IMR-90 (cell line): ENCODE data around the gene MRPL51. TPM values are rescaled to one million over a fixed set of nuclear protein-coding genes. Genes with fewer than 3 reads are reported as not detected.

Experiments used
- ATAC-seq: fragments of 200-7000 bp; cut with Tn5 transposase; 2 replicates; pipeline ENCODE4 v1.9.1; 2020; ENCODE audit warnings: low read depth, mild to moderate bottlenecking, moderate library complexity
- BruUV-seq: library from RNA; stranded (reverse); fragments of 400-500 nt; replicated peaks from 2 replicates; lab custom pipeline; 2021; lab: Mats Ljungman, UMichigan
- CTCF ChIA-PET: fragments of 300-600 bp; formaldehyde crosslinking; extraction: SDS; loops from one replicate; lab custom pipeline; 2021; ENCODE audit warnings: antibody characterized with exemption; lab: Yijun Ruan, JAX
- POLR2A ChIA-PET: fragments of 300-600 bp; sonication (Branson Sonifier 250); formaldehyde crosslinking; loops from one replicate; lab custom pipeline; 2022; ENCODE audit warnings: antibody characterized with exemption; ENCODE audit not compliant: unreplicated experiment; lab: Charles Lee
- DNase-seq: peaks from one replicate; pipeline ENCODE4 v3.0.0; 2013
- H2AFZ ChIP-seq: replicated peaks from 2 replicates; pipeline ENCODE3; 2013; ENCODE audit warnings: low read length, mild to moderate bottlenecking; ENCODE audit not compliant: poor library complexity
- H2AK5ac ChIP-seq: 2 replicates; pipeline ENCODE4 v1.6.1; 2013; ENCODE audit warnings: low read depth, low read length, inconsistent platforms
- H2AK9ac ChIP-seq: replicated peaks from 2 replicates; pipeline ENCODE3; 2013; ENCODE audit warnings: mild to moderate bottlenecking, low read depth, low read length, moderate library complexity; ENCODE audit not compliant: poor library complexity
- H2BK120ac ChIP-seq: 2 replicates; pipeline ENCODE4 v1.6.1; 2013; ENCODE audit warnings: low read depth, low read length, inconsistent platforms
- H2BK15ac ChIP-seq: 3 replicates; pipeline ENCODE4 v1.6.1; 2013; ENCODE audit warnings: low read depth, low read length, inconsistent platforms
- H2BK20ac ChIP-seq: 2 replicates; pipeline ENCODE4 v1.6.1; 2013; ENCODE audit warnings: low read depth, mild to moderate bottlenecking, inconsistent platforms, low read length, moderate library complexity
- H2BK5ac ChIP-seq: 2 replicates; pipeline ENCODE4 v1.6.1; 2013; ENCODE audit warnings: mild to moderate bottlenecking, low read depth, low read length, inconsistent platforms; ENCODE audit not compliant: poor library complexity, severe bottlenecking
- H3K14ac ChIP-seq: replicated peaks from 2 replicates; pipeline ENCODE4 v1.6.1; 2013; ENCODE audit warnings: low read depth, low read length, inconsistent platforms
- H3K18ac ChIP-seq: 2 replicates; pipeline ENCODE4 v1.6.1; 2013; ENCODE audit warnings: low read depth, low read length, control low read depth
- H3K23ac ChIP-seq: 2 replicates; pipeline ENCODE4 v1.6.1; 2013; ENCODE audit warnings: low read depth, low read length, inconsistent platforms
- H3K27ac ChIP-seq: 2 replicates; pipeline ENCODE4 v1.5.1; 2013; ENCODE audit warnings: mild to moderate bottlenecking, control low read depth, low read length; ENCODE audit not compliant: insufficient read depth
- H3K27me3 ChIP-seq: 2 replicates; pipeline ENCODE4 v1.6.1; 2013; ENCODE audit warnings: low read length; ENCODE audit not compliant: control insufficient read depth, insufficient read depth
- H3K36me3 ChIP-seq: 2 replicates; pipeline ENCODE4 v1.6.1; 2013; ENCODE audit warnings: low read length, mixed read lengths; ENCODE audit not compliant: control insufficient read depth, insufficient read depth
- H3K4ac ChIP-seq: 2 replicates; pipeline ENCODE4 v1.6.1; 2013; ENCODE audit warnings: low read depth, low read length, inconsistent platforms
- H3K4me1 ChIP-seq: 2 replicates; pipeline ENCODE4 v1.6.1; 2013; ENCODE audit warnings: low read length, mixed read lengths; ENCODE audit not compliant: control insufficient read depth, insufficient read depth
- H3K4me2 ChIP-seq: 2 replicates; pipeline ENCODE4 v1.6.1; 2013; ENCODE audit warnings: low read depth, mild to moderate bottlenecking, control low read depth, low read length, moderate library complexity
- H3K4me3 ChIP-seq: 2 replicates; pipeline ENCODE4 v1.5.1; 2013; ENCODE audit warnings: low read depth, mild to moderate bottlenecking, control low read depth, low read length, moderate library complexity; ENCODE audit not compliant: insufficient read depth
- H3K56ac ChIP-seq: 2 replicates; pipeline ENCODE4 v1.6.1; 2013; ENCODE audit warnings: low read length, inconsistent platforms; ENCODE audit not compliant: insufficient read depth; ENCODE audit errors: extremely low read depth
- H3K79me1 ChIP-seq, 2 experiments: 2 replicates each; pipeline ENCODE4 v1.6.1; 2013; ENCODE audit warnings: low read length in 2 of 2, inconsistent platforms in 1 of 2, low read depth in 1 of 2
- H3K9ac ChIP-seq: 2 replicates; pipeline ENCODE4 v1.6.1; 2013; ENCODE audit warnings: low read depth, low read length, control low read depth
- H3K9me1 ChIP-seq: 2 replicates; pipeline ENCODE4 v1.6.1; 2013; ENCODE audit warnings: low read length, inconsistent platforms; ENCODE audit not compliant: insufficient read depth
- H3K9me3 ChIP-seq: 2 replicates; pipeline ENCODE4 v1.6.1; 2013; ENCODE audit warnings: low read length; ENCODE audit not compliant: control insufficient read depth, insufficient read depth
- H4K20me1 ChIP-seq: 2 replicates; pipeline ENCODE4 v1.6.1; 2013; ENCODE audit warnings: low read length, inconsistent platforms; ENCODE audit not compliant: insufficient read depth
- H4K5ac ChIP-seq: 2 replicates; pipeline ENCODE4 v1.6.1; 2013; ENCODE audit warnings: mild to moderate bottlenecking, low read depth, low read length, control low read depth
- H4K8ac ChIP-seq, 2 experiments: 2 replicates each; pipeline ENCODE4 v1.6.1; 2013; ENCODE audit warnings: low read depth in 2 of 2, low read length in 2 of 2, control low read depth in 1 of 2, inconsistent platforms in 1 of 2
- H4K91ac ChIP-seq: 2 replicates; pipeline ENCODE4 v1.6.1; 2013; ENCODE audit warnings: low read depth, low read length, inconsistent platforms; ENCODE audit not compliant: insufficient read depth
- BHLHE40 ChIP-seq: fragments of 150-350 bp; IDR thresholded peaks from 2 replicates; pipeline ENCODE4 v1.6.1; 2016; ENCODE audit warnings: mild to moderate bottlenecking, low read depth, low read length
- CEBPB ChIP-seq: IDR thresholded peaks from 2 replicates; pipeline ENCODE4 v1.6.1; 2012; ENCODE audit warnings: low read depth, low read length, improper control_type of control experiment
- CHD1 ChIP-seq: IDR thresholded peaks from 2 replicates; pipeline ENCODE4 v1.6.1; 2012; ENCODE audit warnings: low read depth, low read length, improper control_type of control experiment
- ELK1 ChIP-seq: fragments of 150-350 bp; IDR thresholded peaks from 2 replicates; pipeline ENCODE4 v1.6.1; 2016; ENCODE audit warnings: low read depth, mild to moderate bottlenecking, low read length, moderate library complexity, borderline replicate concordance
- MAFK ChIP-seq: IDR thresholded peaks from 2 replicates; pipeline ENCODE4 v1.6.1; 2012; ENCODE audit warnings: low read depth, low read length, improper control_type of control experiment
- MAZ ChIP-seq: IDR thresholded peaks from 2 replicates; pipeline ENCODE4 v1.6.1; 2012; ENCODE audit warnings: low read depth, mild to moderate bottlenecking, low read length, improper control_type of control experiment, moderate library complexity, borderline replicate concordance
- MXI1 ChIP-seq: IDR thresholded peaks from 2 replicates; pipeline ENCODE4 v1.6.1; 2012; ENCODE audit warnings: low read depth, mild to moderate bottlenecking, low read length, moderate library complexity, borderline replicate concordance
- POLR2A ChIP-seq: IDR thresholded peaks from 2 replicates; pipeline ENCODE4 v1.6.1; 2012; ENCODE audit warnings: mild to moderate bottlenecking, low read depth, low read length
- USF2 ChIP-seq: fragments of 150-350 bp; IDR thresholded peaks from 2 replicates; pipeline ENCODE4 v1.6.1; 2017; ENCODE audit warnings: mild to moderate bottlenecking, antibody characterized with exemption, low read length, low read depth
- WGBS, 2 experiments: methylation state at CpG; one replicate each; pipeline versions ENCODE4 v1.1.5 to v1.1.7; 2013; ENCODE audit warnings: missing lambda C conversion rate in 2 of 2; ENCODE audit not compliant: insufficient read length in 1 of 2; ENCODE audit errors: extremely low coverage in 2 of 2; 5-methylcytosine and 5-hydroxymethylcytosine counted together
- dilution Hi-C: fragments of 300-500 bp; cut with HindIII; formaldehyde crosslinking; loops from one replicate; pipeline ENCODE4 v1.14.3; 2018; ENCODE audit warnings: low sequenced_read_pairs; ENCODE audit not compliant: unreplicated experiment
- in situ Hi-C: fragments of 300-500 bp; cut with MboI; formaldehyde crosslinking; loops from 3 replicates; pipeline ENCODE4 v1.14.3; 2019; ENCODE audit warnings: low sequenced_read_pairs, inconsistent platforms, mixed read lengths
- intact Hi-C: fragments of 100-400 bp; cut with micrococcal nuclease; formaldehyde crosslinking; loops from 2 replicates; pipeline ENCODE4 v1.10.0; 2022
- polyA plus RNA-seq, 3 experiments: library from polyadenylated mRNA; depleted of rRNA; stranded (reverse); fragments of >200 nt; gene quantifications; 2 replicates each; pipeline ENCODE4 v1.2.3, GENCODE V29; 2012; ENCODE audit warnings: low replicate concordance in 1 of 3
- total RNA-seq: library from RNA; depleted of rRNA; stranded (reverse); fragments of >200 nt; gene quantifications from 2 replicates; pipeline ENCODE4 v1.2.3, GENCODE V29; 2012

MRPL51 gene
- total and polyA plus RNA-seq, 2 of the 4 experiments (the other 2 are of a cell fraction), result 80.1 to 160 TPM

- H2AK9ac ChIP-seq, result peak overlapping the region; percentile 100
- TF ChIP-seq ELK1 (no peak), MXI1 (no peak), MAFK (no peak), CEBPB (no peak), CHD1 (0 out of 2 replicates have a peak, but pooled peaks have one; percentile 87), BHLHE40 (no peak), POLR2A (no peak; the same call in none of the 2 replicates), USF2 (no peak), MAZ (peak; percentile 29; the same call in 1 of the 2 replicates)
- H2AK5ac ChIP-seq, result peak overlapping the region; percentile 95
- peak overlapping the region; percentile 90 for H3K23ac ChIP-seq
- in situ Hi-C loops (no loop called here), dilution Hi-C loops (no loop called here), intact Hi-C loops (loop anchor here (2.0 kb wide), 2 partner anchors 38 to 196 kb away; partner anchors contain the start of gene NCAPD2)
- peak overlapping the region; percentile 84 for H3K9ac ChIP-seq
- peak; percentile 76 for DNase-seq
- H3K14ac ChIP-seq, result peak overlapping the region; percentile 99
- H3K27ac ChIP-seq, result peak overlapping the region; percentile 94
- H2BK120ac ChIP-seq, result peak overlapping the region; percentile 96
- H3K18ac ChIP-seq, result peak overlapping the region; percentile 93
- ATAC-seq, result peak; percentile 22
- H3K9me3 ChIP-seq, result no peaks in the 10 kb centered on the region
- no peaks in the 10 kb centered on the region for H3K27me3 ChIP-seq
- BruUV-seq, result no TSS peak
- peak overlapping the region; percentile 63; the same call in 2 of the 3 replicates for H2BK15ac ChIP-seq
- H3K79me1 ChIP-seq, result peaks cover 2 to 57% of the 10 kb centered on the region in 2 experiments; a peak in 3 of 4 replicates
- H3K4ac ChIP-seq, result peak overlapping the region; percentile 97
- ChIA-PET CTCF (no interaction called here), POLR2A (interaction anchor here (1.0 to 1.4 kb wide), 2 partner anchors 8 to 63 kb away, joined by 3 to 4 read pairs; partner anchors contain the start of gene VAMP1)
- peak overlapping the region; percentile 93 for H4K5ac ChIP-seq
- H3K36me3 ChIP-seq, result peaks cover 54% of the 10 kb centered on the region
- H3K4me2 ChIP-seq, result peak overlapping the region; percentile 95
- WGBS, 2 experiments, result 0% methylated on average over 10 of the region's 14 CpGs; no CpG with 5 or more reads in 1 of the 2 experiments
- H3K9me1 ChIP-seq, result no peaks in the 10 kb centered on the region
- peaks cover 38% of the 10 kb centered on the region for H4K20me1 ChIP-seq
- H3K4me1 ChIP-seq, result peaks cover 9% of the 10 kb centered on the region
- peak overlapping the region; percentile 80 to 82 for H4K8ac ChIP-seq
- peak overlapping the region; percentile 99 for H2BK5ac ChIP-seq
- peak overlapping the region; percentile 51 for H3K4me3 ChIP-seq
- peak overlapping the region; percentile 86 for H3K56ac ChIP-seq
- peak overlapping the region; percentile 71 for H2BK20ac ChIP-seq
- H2AFZ ChIP-seq, result peak overlapping the region; percentile 89
- H4K91ac ChIP-seq, result peak overlapping the region; percentile 96
These were observed 40.0 kb upstream of the MRPL51 start for GRCh38 chr12:6532927-6533652.
